Gastroesophageal sphincter (tissue), 4 donors: ENCODE data around the gene IFT122. TPM values are rescaled to one million over a fixed set of nuclear protein-coding genes. Genes with fewer than 3 reads are reported as not detected.

ENCODE experiments used
- ATAC-seq: fragments of 150-250 bp; one replicate; pipeline ENCODE4 v1.9.1; 2016; ENCODE audit warnings: mild to moderate bottlenecking, moderate library complexity
- H3K27ac ChIP-seq, 4 donors: fragments of 200-600 bp; sonication (generic) in 3 of 4; 1 replicate in 3 of 4; 2 replicates in 1 of 4; pipeline ENCODE4 v1.5.1; 2016 to 2019
- H3K27me3 ChIP-seq: fragments of 200-600 bp; sonication (generic); one replicate; pipeline ENCODE4 v1.5.1; 2019
- H3K36me3 ChIP-seq, 2 donors: fragments of 200-600 bp; sonication (generic); one replicate each; pipeline ENCODE4 v1.5.1; 2019; ENCODE audit warnings: control low read depth in 1 of 2
- H3K4me1 ChIP-seq, 3 donors: fragments of 200-600 bp; sonication (generic); 1 replicate in 2 of 3; 2 replicates in 1 of 3; pipeline ENCODE4 v1.5.1; 2016 to 2019; ENCODE audit warnings: control low read depth in 2 of 3
- H3K4me3 ChIP-seq, 2 donors: fragments of 200-600 bp; sonication (generic); one replicate each; pipeline ENCODE4 v1.5.1; 2019; ENCODE audit warnings: mild to moderate bottlenecking in 1 of 2, moderate library complexity in 1 of 2
- H3K9me3 ChIP-seq, 3 donors: fragments of 200-600 bp; sonication (generic); one replicate each; pipeline ENCODE4 v1.5.1; 2017 to 2019; ENCODE audit warnings: control low read depth in 2 of 3
- CTCF ChIP-seq, 4 experiments: fragments of 200-600 bp in 2 of 4; fragments of 450-650 bp in 2 of 4; sonication (generic) in 1 of 4; IDR thresholded peaks; one replicate each; pipeline ENCODE4 v1.5.1; 2017 to 2019; ENCODE audit warnings: antibody characterized with exemption in 4 of 4, mild to moderate bottlenecking in 2 of 4, moderate library complexity in 2 of 4
- EP300 ChIP-seq: sonication (generic); formaldehyde crosslinking; IDR thresholded peaks from one replicate; pipeline ENCODE4 v1.6.1; 2017; ENCODE audit warnings: antibody characterized with exemption, mild to moderate bottlenecking
- POLR2A ChIP-seq, 2 donors: fragments of 450-650 bp; IDR thresholded peaks; one replicate each; pipeline ENCODE4 v1.6.1; 2017; ENCODE audit warnings: antibody characterized with exemption in 2 of 2, mild to moderate bottlenecking in 2 of 2, moderate library complexity in 1 of 2
- POLR2AphosphoS5 ChIP-seq: sonication (generic); formaldehyde crosslinking; IDR thresholded peaks from one replicate; pipeline ENCODE4 v1.6.1; 2017; ENCODE audit warnings: antibody characterized with exemption
- WGBS, 2 donors: methylation state at CpG; one replicate each; pipeline ENCODE4 v1.1.5; 2018; ENCODE audit warnings: low coverage in 1 of 2; 5-methylcytosine and 5-hydroxymethylcytosine counted together
- total RNA-seq, 4 donors: library from RNA; depleted of rRNA; stranded (reverse); fragments of >200 nt; gene quantifications; one replicate each; pipeline ENCODE4 v1.1.0, GENCODE V29; 2016

IFT122 gene
- total RNA-seq, 4 donors from 2014 or later: 18.1 to 38.3 (median 26.8) TPM

DNA sequence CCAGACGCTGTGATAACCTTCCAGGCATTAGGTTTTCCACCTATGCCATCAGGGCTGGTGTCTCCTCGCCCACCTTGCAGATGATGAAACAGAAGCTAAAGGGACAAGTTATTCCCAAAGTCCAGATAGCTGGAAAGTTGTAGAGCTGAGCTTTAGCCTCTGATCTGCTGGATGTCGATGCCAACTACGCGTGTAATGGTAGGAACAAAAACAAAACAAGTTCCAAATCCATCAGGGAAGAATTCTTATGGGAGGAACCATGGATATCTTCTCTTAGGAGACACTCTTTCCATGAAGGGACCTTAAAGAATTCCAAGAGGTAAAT is 60.3 kb downstream of the IFT122 start:
- TF ChIP-seq EP300 (no peak), POLR2AphosphoS5 (no peak)
- WGBS, 2 donors: 100% methylated on average over 4 of the region's 5 CpGs; no CpG with 5 or more reads in 1 of the 2 donors
- no peak for ATAC-seq
- H3K27ac ChIP-seq: peak overlapping the region in 3 of 4 donors; percentile 23 to 46 (median 45)
- H3K4me1 ChIP-seq: no peaks in the 10 kb centered on the region
- no peak overlapping the region for H3K4me3 ChIP-seq
- peaks cover 0 to 90% of the 10 kb centered on the region in 2 donors for H3K36me3 ChIP-seq
- no peaks in the 10 kb centered on the region for H3K9me3 ChIP-seq
- no peaks in the 10 kb centered on the region for H3K27me3 ChIP-seq

- H3K9me3 ChIP-seq: no peaks in the 10 kb centered on the region
- H3K36me3 ChIP-seq: peaks cover 0 to 91% of the 10 kb centered on the region in 2 donors
- H3K4me1 ChIP-seq: no peaks in the 10 kb centered on the region
- no peak overlapping the region for H3K27ac ChIP-seq
- no peak for ATAC-seq
- H3K4me3 ChIP-seq: no peak overlapping the region
- no peaks in the 10 kb centered on the region for H3K27me3 ChIP-seq
- 83 to 86% methylated on average over 1 to 4 of the region's 5 CpGs for WGBS, 2 donors
- TF ChIP-seq POLR2AphosphoS5 (no peak), EP300 (no peak), CTCF (IDR thresholded peaks at IDR 0.05) (no peak), POLR2A (IDR thresholded peaks at IDR 0.05) (no peak)
Measured at GRCh38 chr3:129501630-129502029, 61.6 kb downstream of the IFT122 start.

GRCh38 chr3:129502641-129503408 is 62.8 kb downstream of the IFT122 start:
- TF ChIP-seq POLR2AphosphoS5: no peak
- no peak for TF ChIP-seq EP300
- no peak for TF ChIP-seq POLR2A (IDR thresholded peaks at IDR 0.05)
- no peak for TF ChIP-seq CTCF (IDR thresholded peaks at IDR 0.05)
- Histone ChIP-seq H3K4me1 (peaks cover 0 to 7% (median 0%) of the 10 kb centered on the region in 3 donors), H3K36me3 (peaks cover 0 to 91% of the 10 kb centered on the region in 2 donors), H3K9me3 (no peaks in the 10 kb centered on the region), H3K27ac (no peak overlapping the region), H3K27me3 (no peaks in the 10 kb centered on the region), H3K4me3 (no peak overlapping the region)
- no peak for ATAC-seq
- 80 to 87% methylated on average over 1 to 3 of the region's 18 CpGs for WGBS, 2 donors

- H3K4me3 ChIP-seq: no peak overlapping the region
- peaks cover 0 to 7% (median 0%) of the 10 kb centered on the region in 3 donors for H3K4me1 ChIP-seq
- 85 to 94% methylated on average over 6 to 8 of the region's 13 CpGs for WGBS, 2 donors
- TF ChIP-seq EP300 (no peak), CTCF (IDR thresholded peaks at IDR 0.05) (no peak), POLR2AphosphoS5 (no peak), POLR2A (IDR thresholded peaks at IDR 0.05) (no peak)
- peaks cover 0 to 94% of the 10 kb centered on the region in 2 donors for H3K36me3 ChIP-seq
- ATAC-seq: no peak
- no peak overlapping the region for H3K27ac ChIP-seq
- H3K27me3 ChIP-seq: no peaks in the 10 kb centered on the region
- H3K9me3 ChIP-seq: no peaks in the 10 kb centered on the region
Measured at GRCh38 chr3:129503471-129504291, 63.7 kb downstream of the IFT122 start.

- no peak overlapping the region for H3K27ac ChIP-seq
- peaks cover 0 to 100% of the 10 kb centered on the region in 2 donors for H3K36me3 ChIP-seq
- TF ChIP-seq EP300: no peak
- no peak for TF ChIP-seq POLR2A (IDR thresholded peaks at IDR 0.05)
- TF ChIP-seq POLR2AphosphoS5: no peak
- TF ChIP-seq CTCF (IDR thresholded peaks at IDR 0.05): no peak
- WGBS, 2 donors: 74 to 78% methylated on average over 3 to 5 of the region's 5 CpGs
- H3K4me3 ChIP-seq: no peak overlapping the region
- H3K4me1 ChIP-seq: peaks cover 0 to 7% (median 0%) of the 10 kb centered on the region in 3 donors
- no peaks in the 10 kb centered on the region for H3K9me3 ChIP-seq
- no peak for ATAC-seq
- no peaks in the 10 kb centered on the region for H3K27me3 ChIP-seq
Measured at GRCh38 chr3:129504471-129505100, 64.6 kb downstream of the IFT122 start.
